Measurements from ENCODE around the gene RNF144A.

DNA sequence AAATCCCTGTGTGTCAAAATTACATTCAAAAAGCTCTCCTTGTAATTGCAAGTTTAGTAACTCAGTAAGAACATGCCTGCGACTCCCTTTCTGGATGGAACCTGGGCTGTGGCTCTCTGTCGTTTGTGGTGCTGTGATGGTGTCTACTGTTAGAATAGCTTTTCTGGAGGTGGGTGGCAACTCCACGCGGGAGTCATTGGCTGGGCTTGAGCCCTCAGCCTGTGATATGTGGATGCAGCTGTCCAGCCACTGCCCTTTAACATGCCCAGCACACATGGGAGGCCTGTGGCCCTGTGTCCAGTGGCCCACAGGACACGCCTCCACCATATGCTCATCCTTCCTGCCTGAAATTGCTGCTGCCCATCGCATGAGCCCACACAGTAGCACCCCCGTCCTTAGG is 124.2 kb downstream of the RNF144A start:
- TF ChIP-seq, protein P1, sequence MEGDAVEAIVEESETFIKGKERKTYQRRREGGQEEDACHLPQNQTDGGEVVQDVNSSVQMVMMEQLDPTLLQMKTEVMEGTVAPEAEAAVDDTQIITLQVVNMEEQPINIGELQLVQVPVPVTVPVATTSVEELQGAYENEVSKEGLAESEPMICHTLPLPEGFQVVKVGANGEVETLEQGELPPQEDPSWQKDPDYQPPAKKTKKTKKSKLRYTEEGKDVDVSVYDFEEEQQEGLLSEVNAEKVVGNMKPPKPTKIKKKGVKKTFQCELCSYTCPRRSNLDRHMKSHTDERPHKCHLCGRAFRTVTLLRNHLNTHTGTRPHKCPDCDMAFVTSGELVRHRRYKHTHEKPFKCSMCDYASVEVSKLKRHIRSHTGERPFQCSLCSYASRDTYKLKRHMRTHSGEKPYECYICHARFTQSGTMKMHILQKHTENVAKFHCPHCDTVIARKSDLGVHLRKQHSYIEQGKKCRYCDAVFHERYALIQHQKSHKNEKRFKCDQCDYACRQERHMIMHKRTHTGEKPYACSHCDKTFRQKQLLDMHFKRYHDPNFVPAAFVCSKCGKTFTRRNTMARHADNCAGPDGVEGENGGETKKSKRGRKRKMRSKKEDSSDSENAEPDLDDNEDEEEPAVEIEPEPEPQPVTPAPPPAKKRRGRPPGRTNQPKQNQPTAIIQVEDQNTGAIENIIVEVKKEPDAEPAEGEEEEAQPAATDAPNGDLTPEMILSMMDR (IDR thresholded peaks at IDR 0.05), result no peak
- no peak for TF ChIP-seq POLR2A (IDR thresholded peaks at IDR 0.05)
